Measurements from ENCODE around the gene RCAN3.

GRCh38 chr1:24463776-24464735 is 38.6 kb upstream of the RCAN3 start:
- TF ChIP-seq NFIC (IDR thresholded peaks at IDR 0.05) (no peak), FOXM1 (IDR thresholded peaks at IDR 0.05; ENCODE audit: borderline replicate concordance, low read depth) (no peak), RAD21 (IDR thresholded peaks at IDR 0.05; ENCODE audit: low read depth) (no peak), CREB1 (IDR thresholded peaks at IDR 0.05; ENCODE audit: low read depth) (no peak), TAF1 (IDR thresholded peaks at IDR 0.05; ENCODE audit: low read depth) (no peak), EP300 (IDR thresholded peaks at IDR 0.05; ENCODE audit: borderline replicate concordance) (no peak), TEAD4 (IDR thresholded peaks at IDR 0.05) (no peak), TCF12 (IDR thresholded peaks at IDR 0.05; ENCODE audit: low read depth) (no peak), ZBTB7A (IDR thresholded peaks at IDR 0.05; ENCODE audit: low read depth) (no peak), YY1 (IDR thresholded peaks at IDR 0.05; ENCODE audit: low read depth) (no peak)
- TF ChIP-seq, protein P1, sequence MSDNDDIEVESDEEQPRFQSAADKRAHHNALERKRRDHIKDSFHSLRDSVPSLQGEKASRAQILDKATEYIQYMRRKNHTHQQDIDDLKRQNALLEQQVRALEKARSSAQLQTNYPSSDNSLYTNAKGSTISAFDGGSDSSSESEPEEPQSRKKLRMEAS (IDR thresholded peaks at IDR 0.05), result no peak

Data from Ishikawa (cell line).